PC-9 (cell line): ENCODE measurements around the gene CEP55.

Experiments used
- EZH2 ChIP-seq: fragments of 200-600 bp; sonication (generic); IDR thresholded peaks from 2 replicates; pipeline ENCODE4 v1.8.0; 2017; ENCODE audit warnings: antibody characterized with exemption, low read depth
- TF ChIP-seq, protein P1 (sequence below): fragments of 200-600 bp; sonication (generic); conservative IDR thresholded peaks from 2 replicates; pipeline ENCODE4 v1.6.1; 2017; ENCODE audit warnings: mixed run types, antibody characterized with exemption, mild to moderate bottlenecking, moderate library complexity

- TF ChIP-seq, protein P1, sequence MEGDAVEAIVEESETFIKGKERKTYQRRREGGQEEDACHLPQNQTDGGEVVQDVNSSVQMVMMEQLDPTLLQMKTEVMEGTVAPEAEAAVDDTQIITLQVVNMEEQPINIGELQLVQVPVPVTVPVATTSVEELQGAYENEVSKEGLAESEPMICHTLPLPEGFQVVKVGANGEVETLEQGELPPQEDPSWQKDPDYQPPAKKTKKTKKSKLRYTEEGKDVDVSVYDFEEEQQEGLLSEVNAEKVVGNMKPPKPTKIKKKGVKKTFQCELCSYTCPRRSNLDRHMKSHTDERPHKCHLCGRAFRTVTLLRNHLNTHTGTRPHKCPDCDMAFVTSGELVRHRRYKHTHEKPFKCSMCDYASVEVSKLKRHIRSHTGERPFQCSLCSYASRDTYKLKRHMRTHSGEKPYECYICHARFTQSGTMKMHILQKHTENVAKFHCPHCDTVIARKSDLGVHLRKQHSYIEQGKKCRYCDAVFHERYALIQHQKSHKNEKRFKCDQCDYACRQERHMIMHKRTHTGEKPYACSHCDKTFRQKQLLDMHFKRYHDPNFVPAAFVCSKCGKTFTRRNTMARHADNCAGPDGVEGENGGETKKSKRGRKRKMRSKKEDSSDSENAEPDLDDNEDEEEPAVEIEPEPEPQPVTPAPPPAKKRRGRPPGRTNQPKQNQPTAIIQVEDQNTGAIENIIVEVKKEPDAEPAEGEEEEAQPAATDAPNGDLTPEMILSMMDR, result peak; percentile 69
- TF ChIP-seq EZH2, result no peak
Observed at GRCh38 chr10:93554760-93555432, 58.5 kb downstream of the CEP55 start.
